Muscle layer of duodenum (tissue), 2 donors: Measurements from ENCODE around the gene GATA5.

Experiments
- H3K27ac ChIP-seq: one replicate; pipeline ENCODE4 v1.7.0; 2013; ENCODE audit warnings: mild to moderate bottlenecking, low read length
- H3K27me3 ChIP-seq: one replicate; pipeline ENCODE4 v1.7.0; 2013; ENCODE audit warnings: low read depth, mild to moderate bottlenecking, control low read depth, low read length
- H3K36me3 ChIP-seq, 2 donors: one replicate each; pipeline ENCODE4 v1.7.0; 2013; ENCODE audit warnings: low read length in 2 of 2, control low read depth in 1 of 2, mild to moderate bottlenecking in 1 of 2; ENCODE audit not compliant: insufficient read depth in 2 of 2, control insufficient read depth in 1 of 2
- H3K4me1 ChIP-seq, 2 donors: one replicate each; pipeline ENCODE4 v1.7.0; 2013; ENCODE audit warnings: low read length in 2 of 2, mild to moderate bottlenecking in 2 of 2, control low read depth in 1 of 2, moderate library complexity in 1 of 2; ENCODE audit not compliant: insufficient read depth in 2 of 2, control insufficient read depth in 1 of 2
- H3K4me3 ChIP-seq, 2 donors: one replicate each; pipeline ENCODE4 v1.7.0; 2013; ENCODE audit warnings: low read length in 2 of 2, low read depth in 1 of 2, mild to moderate bottlenecking in 1 of 2
- H3K9me3 ChIP-seq, 2 donors: one replicate each; pipeline ENCODE4 v1.7.0; 2013; ENCODE audit warnings: low read length in 2 of 2, control low read depth in 1 of 2, mild to moderate bottlenecking in 1 of 2; ENCODE audit not compliant: control insufficient read depth in 1 of 2
- donor health status: healthy.

Gene GATA5

DNA sequence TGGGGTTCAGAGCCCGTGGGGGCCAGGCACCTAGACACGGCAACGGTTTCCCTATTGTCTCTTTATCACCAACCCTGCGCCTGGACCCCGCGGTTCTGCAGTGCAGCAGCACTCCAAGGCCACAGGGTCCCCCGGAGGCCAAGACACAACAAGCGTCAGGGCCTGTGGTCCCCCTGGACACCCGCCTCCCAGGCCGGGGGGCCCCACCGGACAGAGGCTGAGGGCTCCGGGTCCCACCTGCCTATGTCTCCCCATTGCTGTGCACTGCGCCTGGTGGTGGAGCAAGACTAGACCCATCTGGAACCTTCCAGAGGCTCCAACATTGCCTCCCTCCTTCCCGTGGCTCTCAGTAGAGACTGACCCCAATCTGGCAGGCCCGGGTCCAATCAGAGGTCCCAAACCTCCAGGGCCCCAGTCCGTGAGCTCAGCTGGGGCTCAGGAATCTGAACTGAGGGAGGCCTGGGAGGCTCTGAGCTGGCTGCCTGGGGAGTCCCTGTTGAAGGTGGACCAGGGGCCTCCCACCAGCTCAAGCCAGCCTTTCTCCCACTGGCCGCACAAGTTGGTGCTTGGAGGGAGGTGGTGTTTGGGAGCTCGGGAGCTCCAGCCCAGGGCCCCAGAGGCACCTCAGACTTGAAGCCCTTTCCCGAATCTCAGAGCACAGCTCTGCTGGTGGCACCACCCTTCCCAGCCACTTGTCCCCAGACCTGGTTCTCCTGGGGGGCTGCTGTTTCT is 8.8 kb downstream of the GATA5 start:
- Histone ChIP-seq H3K36me3 (no peaks in the 10 kb centered on the region), H3K27ac (no peak overlapping the region), H3K4me1 (no peaks in the 10 kb centered on the region), H3K4me3 (no peak overlapping the region), H3K9me3 (no peaks in the 10 kb centered on the region), H3K27me3 (no peaks in the 10 kb centered on the region)

DNA sequence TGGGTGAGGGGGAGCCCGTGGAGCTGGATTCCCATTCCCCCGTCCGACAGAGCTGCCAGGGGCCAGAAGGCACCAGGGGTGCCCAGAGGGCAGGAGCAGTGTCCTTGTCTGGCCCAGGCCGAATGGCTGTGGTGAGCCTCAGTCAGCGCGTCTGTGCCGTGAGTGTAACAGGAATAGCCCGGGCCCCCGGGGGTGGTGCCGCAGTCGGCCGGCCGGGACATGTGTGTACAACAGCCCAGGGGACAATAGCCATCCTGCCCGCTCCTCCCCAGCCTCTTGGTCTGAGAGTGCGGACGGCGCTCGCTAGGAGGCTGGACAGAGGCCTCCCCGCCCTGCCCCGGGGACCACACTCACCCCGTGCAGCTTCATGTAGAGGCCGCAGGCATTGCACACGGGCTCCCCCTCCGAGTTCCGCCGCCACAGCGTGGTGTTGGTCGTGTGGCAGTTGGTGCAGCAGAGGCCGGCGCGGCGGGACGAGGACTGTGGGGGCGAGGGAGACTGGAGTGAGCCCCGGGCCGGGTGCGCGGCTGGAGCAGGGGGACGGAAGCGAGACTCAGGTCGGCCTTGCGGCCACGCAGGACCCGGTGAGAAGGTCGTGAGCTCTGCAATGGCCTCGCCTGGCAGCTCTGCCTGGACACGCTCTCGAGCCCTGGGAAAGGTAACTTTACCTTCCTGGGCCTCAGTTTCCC is 9.6 kb downstream of the GATA5 start:
- no peaks in the 10 kb centered on the region for H3K36me3 ChIP-seq
- H3K4me1 ChIP-seq, result no peaks in the 10 kb centered on the region
- no peak overlapping the region for H3K27ac ChIP-seq
- no peaks in the 10 kb centered on the region for H3K9me3 ChIP-seq
- no peak overlapping the region for H3K4me3 ChIP-seq
- H3K27me3 ChIP-seq, result no peaks in the 10 kb centered on the region

DNA sequence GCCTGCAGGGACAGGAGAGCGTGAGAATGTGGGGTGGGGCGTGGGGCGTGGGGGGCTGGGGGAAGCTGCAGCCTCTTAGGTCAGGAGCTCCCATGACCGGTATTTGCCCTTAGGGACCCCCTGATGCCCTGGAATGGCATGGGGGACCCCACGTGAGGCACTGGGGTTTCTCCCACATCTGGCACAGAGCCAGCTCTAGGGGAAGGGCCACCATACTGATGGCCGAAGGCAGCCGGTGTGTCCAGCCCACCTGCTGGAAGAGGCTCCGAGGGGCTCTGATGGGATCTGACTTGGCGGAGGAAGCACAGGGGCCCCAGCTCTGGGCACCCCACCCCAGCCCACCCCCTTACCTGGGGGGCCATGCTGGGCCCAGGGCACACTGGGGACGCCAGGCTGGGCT is 10.8 kb downstream of the GATA5 start:
- Histone ChIP-seq H3K27me3 (no peaks in the 10 kb centered on the region), H3K27ac (no peak overlapping the region), H3K4me3 (no peak overlapping the region), H3K36me3 (no peaks in the 10 kb centered on the region), H3K9me3 (no peaks in the 10 kb centered on the region), H3K4me1 (no peaks in the 10 kb centered on the region)

DNA sequence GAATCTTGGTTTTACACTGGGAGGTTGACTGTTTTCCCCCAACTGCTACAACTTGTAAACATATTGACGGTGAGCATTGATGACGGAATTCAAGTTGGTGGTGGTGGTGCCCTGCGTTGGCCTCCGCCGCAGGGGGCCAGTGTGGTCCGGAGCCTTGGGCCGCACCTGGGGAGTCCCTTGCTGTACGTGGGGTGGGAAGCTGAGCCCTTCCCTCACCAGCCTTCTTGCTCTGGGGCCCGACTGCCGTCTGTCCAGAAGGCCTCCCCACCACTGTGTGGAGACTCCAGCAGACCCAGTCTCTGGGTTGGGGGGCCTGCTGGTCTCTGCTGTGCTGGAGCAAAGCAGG is 11.4 kb downstream of the GATA5 start:
- no peak overlapping the region for H3K4me3 ChIP-seq
- no peaks in the 10 kb centered on the region for H3K27me3 ChIP-seq

DNA sequence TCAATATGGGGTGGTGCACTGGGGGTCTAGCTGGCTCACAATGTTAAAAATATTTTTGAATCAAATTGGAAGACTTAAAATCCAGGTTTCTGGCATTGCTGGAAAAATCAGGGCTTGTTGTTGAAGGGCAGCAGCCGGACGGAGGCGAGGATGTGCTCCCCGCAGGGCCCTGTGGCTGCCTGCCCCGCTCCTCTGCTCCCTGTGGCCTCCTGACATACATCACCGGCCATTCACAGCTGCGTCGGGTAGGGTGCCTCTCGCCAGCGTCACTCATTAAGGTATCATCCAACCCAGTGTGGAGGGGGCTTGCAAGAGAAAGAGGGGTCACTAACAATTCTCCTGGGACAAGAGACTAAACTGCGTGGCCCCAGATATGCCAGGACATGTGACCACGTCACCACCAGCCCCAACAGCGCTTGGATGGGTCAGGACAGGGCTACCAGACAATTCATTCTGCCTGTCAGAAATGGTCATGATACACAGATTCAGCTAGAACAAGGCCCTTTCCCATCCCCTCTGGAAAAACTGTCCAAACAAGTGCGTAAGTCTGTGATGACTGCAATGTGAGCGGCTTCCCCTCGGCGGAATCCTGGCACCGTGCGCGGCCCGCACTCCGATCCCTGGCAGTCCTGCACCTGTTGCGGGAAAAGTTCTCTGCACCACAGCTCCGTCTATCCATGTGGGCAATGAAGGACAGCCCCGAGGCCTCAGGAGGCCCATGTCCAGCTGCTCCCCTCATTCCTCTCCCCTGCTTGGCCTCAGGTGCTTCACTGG is 12.0 kb downstream of the GATA5 start:
- H3K27me3 ChIP-seq, result no peaks in the 10 kb centered on the region
- H3K27ac ChIP-seq, result no peak overlapping the region
- no peak overlapping the region for H3K4me3 ChIP-seq
- H3K4me1 ChIP-seq, result no peaks in the 10 kb centered on the region
- no peaks in the 10 kb centered on the region for H3K36me3 ChIP-seq
- no peaks in the 10 kb centered on the region for H3K9me3 ChIP-seq

More for the DNA sequence above, 11.4 kb downstream of the GATA5 start:
- Histone ChIP-seq H3K4me1 (no peaks in the 10 kb centered on the region), H3K9me3 (no peaks in the 10 kb centered on the region), H3K27ac (no peak overlapping the region), H3K36me3 (no peaks in the 10 kb centered on the region)

DNA sequence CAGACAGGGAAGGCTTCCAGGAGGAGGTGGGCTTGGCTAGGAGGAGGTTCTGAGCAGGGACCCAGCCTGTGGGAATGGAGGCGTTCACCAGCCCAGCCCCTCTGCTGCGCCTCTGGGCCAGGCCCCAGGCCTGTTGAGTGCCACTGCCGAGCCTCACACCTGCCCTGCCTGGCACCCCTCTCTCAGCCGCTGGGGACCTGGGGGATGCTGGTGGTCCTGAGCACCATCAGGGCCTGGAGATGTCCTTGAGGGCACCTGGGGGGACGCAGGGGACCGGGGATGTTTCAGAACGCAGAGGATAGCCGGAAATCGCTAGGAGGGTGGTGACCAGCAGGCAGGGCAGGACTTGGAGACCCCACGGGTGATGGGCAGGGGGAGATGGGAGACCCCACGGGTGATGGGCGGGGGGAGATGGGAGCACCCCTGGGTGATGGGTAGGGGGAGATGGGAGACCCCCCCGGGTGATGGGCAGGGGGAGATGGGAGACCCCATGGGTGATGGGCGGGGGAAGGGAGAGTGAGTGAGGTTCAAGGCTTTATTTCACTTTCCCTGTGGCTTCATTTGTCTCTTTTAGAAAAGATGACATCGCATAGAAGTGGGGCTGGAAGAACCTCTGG is 12.7 kb downstream of the GATA5 start:
- Histone ChIP-seq H3K4me1 (no peaks in the 10 kb centered on the region), H3K27ac (no peak overlapping the region), H3K4me3 (no peak overlapping the region), H3K27me3 (no peaks in the 10 kb centered on the region), H3K36me3 (no peaks in the 10 kb centered on the region), H3K9me3 (no peaks in the 10 kb centered on the region)

DNA sequence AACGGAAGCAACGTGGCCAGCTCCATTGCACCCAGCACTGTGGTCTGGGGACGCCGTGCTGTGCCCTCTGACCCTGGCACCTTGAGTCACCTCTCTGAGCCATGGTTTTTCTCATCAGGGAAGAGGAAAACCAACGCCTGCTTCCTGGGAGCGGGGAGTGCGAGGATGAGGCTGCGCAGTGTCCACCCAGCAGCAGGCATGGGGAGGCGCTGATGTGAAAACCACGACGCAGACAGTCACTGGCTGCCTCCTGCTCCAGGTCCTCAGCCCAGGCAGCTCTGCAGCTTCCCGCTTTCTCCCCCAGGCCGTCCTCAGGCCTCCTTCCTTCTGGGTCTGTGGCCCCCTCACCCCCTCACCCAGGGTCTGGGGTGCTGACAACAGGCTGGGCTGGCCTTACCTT is 14.0 kb downstream of the GATA5 start:
- Histone ChIP-seq H3K4me1 (no peaks in the 10 kb centered on the region), H3K27ac (no peak overlapping the region), H3K36me3 (no peaks in the 10 kb centered on the region), H3K9me3 (no peaks in the 10 kb centered on the region), H3K4me3 (no peak overlapping the region), H3K27me3 (no peaks in the 10 kb centered on the region)

DNA sequence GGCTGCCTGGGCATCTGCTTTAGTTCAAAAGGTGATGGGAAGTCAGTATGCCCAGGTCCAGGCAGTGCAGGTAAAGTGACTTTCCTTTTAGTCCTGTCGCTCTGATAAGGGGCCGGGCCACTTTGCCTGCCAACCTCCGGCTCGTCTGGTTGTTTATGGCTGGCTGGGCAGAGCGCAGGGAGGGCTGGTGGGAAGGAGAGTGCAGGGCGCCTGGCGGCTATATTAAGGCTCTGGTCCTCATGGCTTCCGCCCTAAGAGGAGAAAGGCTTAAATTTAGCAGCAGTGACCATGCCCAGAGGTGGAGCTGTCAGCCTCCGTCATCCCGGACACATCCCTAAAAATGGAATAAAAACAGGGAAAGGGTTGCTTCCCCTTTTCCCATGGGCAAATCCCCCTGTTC is 14.6 kb downstream of the GATA5 start:
- Histone ChIP-seq H3K36me3 (no peaks in the 10 kb centered on the region), H3K27me3 (no peaks in the 10 kb centered on the region), H3K4me1 (no peaks in the 10 kb centered on the region), H3K27ac (no peak overlapping the region), H3K4me3 (no peak overlapping the region), H3K9me3 (no peaks in the 10 kb centered on the region)

DNA sequence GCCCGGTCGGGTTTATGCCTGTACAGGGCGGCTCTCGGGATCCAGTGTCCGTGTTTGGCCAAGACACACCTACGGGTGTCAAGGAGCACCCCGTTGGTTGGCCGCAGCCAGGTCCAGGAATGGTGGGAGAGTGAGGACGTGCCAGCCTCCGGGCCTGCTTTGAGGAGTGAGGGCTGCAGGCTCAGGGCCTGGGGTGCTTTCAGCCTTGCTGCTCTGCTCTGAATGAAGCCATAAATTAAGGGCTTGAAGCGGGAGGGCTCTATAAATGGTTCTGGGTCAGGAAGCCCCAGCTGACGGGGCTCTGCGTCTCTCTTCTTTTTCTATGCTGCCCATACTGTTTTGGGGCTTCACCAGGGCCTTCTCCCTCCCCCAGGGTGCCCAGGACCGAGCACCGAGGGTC is 15.1 kb downstream of the GATA5 start:
- Histone ChIP-seq H3K36me3 (no peaks in the 10 kb centered on the region), H3K9me3 (no peaks in the 10 kb centered on the region), H3K27me3 (no peaks in the 10 kb centered on the region), H3K4me3 (no peak overlapping the region), H3K27ac (no peak overlapping the region), H3K4me1 (no peaks in the 10 kb centered on the region)

DNA sequence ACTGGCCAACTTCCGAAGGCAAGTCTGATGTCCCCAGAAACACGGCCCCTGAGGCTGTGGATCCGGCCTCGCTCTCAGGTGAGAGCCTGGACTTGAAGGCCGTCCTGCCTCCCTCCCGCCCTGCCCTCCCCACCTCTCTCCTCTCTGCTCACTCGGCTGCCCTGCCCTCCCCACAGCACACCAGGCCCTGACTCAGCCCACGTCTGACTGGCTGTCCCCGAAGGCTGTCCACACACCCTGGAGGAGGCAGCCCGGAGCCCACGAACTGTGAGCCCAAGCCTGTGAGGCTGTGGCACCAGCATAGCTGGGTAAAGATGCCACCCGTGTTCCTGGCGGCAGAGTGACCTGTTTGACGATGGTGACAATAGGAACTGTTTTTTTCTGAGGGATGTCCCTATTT is 16.3 kb downstream of the GATA5 start:
- no peak overlapping the region for H3K4me3 ChIP-seq
- no peak overlapping the region for H3K27ac ChIP-seq
- no peaks in the 10 kb centered on the region for H3K27me3 ChIP-seq
- no peaks in the 10 kb centered on the region for H3K9me3 ChIP-seq
- H3K36me3 ChIP-seq, result no peaks in the 10 kb centered on the region
- H3K4me1 ChIP-seq, result no peaks in the 10 kb centered on the region
